Regular cardiac myocyte (primary cell): ENCODE data around the gene ZNF534. TPM values are rescaled to one million over a fixed set of nuclear protein-coding genes. Genes with fewer than 3 reads are reported as not detected.

ENCODE experiments used
- total RNA-seq: library from RNA; depleted of rRNA; stranded (reverse); fragments of >200 nt; gene quantifications from 2 replicates; pipeline ENCODE4 v1.2.3, GENCODE V29; 2014

The ZNF534 gene
- under 0.01 TPM in 1 of 2 replicates, not detected in the other for total RNA-seq

DNA sequence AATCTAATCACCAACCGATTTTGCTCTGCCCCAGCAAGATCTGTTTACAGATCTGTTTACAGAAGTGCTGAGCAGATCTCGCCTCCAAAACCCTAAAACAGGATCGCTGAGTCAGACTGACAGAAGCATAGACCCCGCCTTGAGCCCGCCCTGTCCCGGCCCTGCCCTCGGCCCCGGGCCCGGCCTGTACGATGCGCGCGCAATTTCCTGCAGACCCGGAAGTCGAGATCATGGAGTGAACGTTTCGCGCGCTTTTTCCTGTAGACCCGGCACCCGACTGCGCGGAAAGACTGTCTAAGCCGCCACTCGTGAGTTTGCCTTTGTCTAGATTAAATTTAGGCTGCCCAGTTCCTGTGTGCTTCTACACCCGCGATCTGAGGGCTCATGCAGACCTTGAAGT lies at the start of gene ZNF534:
Gene ZNF534 (plus strand): TSS at position 212 of the 400 bp plus-strand sequence. CDS start 2,327 bp downstream, outside the sequence.

DNA sequence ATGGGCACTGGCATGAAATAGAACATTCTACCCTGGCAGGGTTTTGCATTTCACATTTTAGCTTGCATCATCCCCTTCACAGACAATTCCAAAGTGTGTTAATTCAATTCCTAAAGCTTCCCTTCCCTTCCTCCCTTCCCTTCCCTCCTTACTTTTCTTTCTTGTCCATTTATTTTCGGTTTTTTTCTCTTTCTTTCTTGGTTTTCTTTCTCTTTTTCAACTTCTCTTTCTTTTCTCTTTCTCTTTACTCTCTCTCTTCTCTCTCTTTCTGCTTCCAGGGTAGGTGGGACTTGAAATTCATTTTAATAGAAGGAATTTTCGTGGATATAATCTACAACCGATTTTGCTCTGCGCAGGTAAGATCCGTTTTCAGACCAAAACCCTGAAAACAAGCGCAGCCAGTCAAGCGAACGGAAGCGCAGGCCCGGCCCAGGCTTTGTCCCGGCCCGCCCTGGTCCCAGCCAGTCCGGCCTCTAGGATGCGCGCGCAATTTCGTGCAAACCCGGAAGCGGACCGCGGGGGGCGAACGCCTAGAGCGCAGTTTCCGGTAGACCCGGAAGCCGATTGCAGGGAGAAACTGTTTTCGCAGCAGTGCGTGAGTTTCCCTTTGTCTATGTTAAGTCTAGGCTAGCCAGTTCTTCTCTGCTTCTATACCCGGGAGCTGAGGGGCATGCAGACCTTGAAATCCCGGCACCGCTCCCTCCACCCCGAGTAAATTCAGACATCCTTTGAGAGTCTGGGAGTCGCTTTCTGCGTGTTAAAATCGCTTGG lies 31.5 kb upstream of the ZNF534 start, which contains the start of gene ZNF528:
Gene ZNF528 (plus strand): TSS at position 540 of the 771 bp plus-strand sequence. CDS start 4,165 bp downstream, outside the sequence.

DNA sequence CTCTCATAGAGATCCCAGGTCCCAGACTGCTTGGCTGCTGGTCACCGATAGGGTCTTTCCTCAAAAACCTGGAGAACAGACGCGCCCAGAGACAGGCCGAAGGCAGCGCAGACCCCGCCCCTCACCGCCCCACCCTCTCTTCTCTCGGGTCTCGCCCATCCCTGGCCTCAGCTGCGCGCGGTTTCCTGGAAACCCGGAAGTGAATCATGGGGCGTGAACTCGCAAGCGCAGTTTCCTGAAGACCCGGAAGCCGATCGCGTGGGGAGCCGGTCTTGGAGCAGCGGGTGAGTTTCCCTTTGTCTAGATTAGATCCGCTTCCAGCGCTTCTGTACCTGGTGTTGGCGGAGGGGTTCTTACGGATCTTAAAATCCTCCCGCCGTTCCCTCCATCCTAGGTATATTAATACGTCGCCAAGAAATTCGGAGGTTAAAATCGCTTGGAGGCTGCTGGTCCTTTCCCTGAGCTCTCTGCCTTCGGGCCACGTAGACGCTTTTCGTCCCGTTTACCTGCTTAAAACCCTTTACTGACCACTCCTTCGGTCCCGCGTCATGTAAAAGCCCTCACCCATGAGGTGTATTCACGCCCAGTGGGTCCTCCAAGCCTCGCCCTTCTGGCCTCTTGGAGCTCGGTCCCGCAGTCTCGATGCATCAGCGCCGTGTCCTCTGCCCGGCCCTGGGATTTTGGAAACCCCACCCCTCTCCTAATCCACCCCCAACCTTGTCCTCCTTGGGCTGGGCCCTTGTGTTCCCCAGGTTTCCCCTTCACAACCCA lies 24.6 kb downstream of the ZNF534 start, which contains the start of gene ZNF578:
Gene ZNF578 (plus strand): TSS at position 230 of the 771 bp plus-strand sequence. CDS start 48,293 bp downstream, outside the sequence.

Other genes with a start within 250 kb of the ZNF534 start
- gene PPP2R1A, start 239.1 kb upstream of the ZNF534 start, total RNA-seq = 146 and 178 TPM in 2 replicates
- 9.6 and 14.7 TPM in 2 replicates for gene ZNF766, start 159.6 kb upstream of the ZNF534 start, total RNA-seq
- gene ZNF480, start 132.0 kb upstream of the ZNF534 start, total RNA-seq = 4.2 and 5.0 TPM in 2 replicates
- gene ZNF610, start 92.9 kb upstream of the ZNF534 start, total RNA-seq = 2.5 and 4.8 TPM in 2 replicates
- 28.8 and 31.0 TPM in 2 replicates for gene ZNF880, start 59.2 kb upstream of the ZNF534 start, total RNA-seq
- 17.1 and 26.5 TPM in 2 replicates for gene ZNF528, start 31.3 kb upstream of the ZNF534 start, total RNA-seq
- 3.5 and 6.2 TPM in 2 replicates for gene ZNF578, start 24.4 kb downstream of the ZNF534 start, total RNA-seq
- 18.6 and 20.9 TPM in 2 replicates for gene ZNF808, start 98.5 kb downstream of the ZNF534 start, total RNA-seq
- 12.8 and 13.5 TPM in 2 replicates for gene ZNF701, start 141.1 kb downstream of the ZNF534 start, total RNA-seq
- gene ZNF83, start 209.2 kb downstream of the ZNF534 start, total RNA-seq = 43.7 and 54.4 TPM in 2 replicates